HepG2 (cell line): ENCODE measurements around the gene ARMH1. TPM values are rescaled to one million over a fixed set of nuclear protein-coding genes. Genes with fewer than 3 reads are reported as not detected.

ENCODE experiments used
- ATAC-seq: fragments of 200-7000 bp; cut with Tn5 transposase; 3 replicates; pipeline ENCODE4 v1.9.1; 2020; ENCODE audit warnings: mild to moderate bottlenecking, moderate library complexity
- BruUV-seq: library from RNA; stranded (reverse); fragments of 400-500 nt; replicated peaks from 2 replicates; lab custom pipeline; 2021; lab: Mats Ljungman, UMichigan
- CTCF ChIA-PET: fragments of 300-600 bp; formaldehyde crosslinking; extraction: SDS; loops from one replicate; lab custom pipeline; 2021; ENCODE audit warnings: low total read pairs, inconsistent platforms, low intra/inter-chr PET ratio; lab: Yijun Ruan, JAX
- POLR2A ChIA-PET: fragments of 350-600 bp; sonication (Branson Sonifier 250); formaldehyde crosslinking; loops from one replicate; lab custom pipeline; 2020; ENCODE audit warnings: antibody characterized with exemption, inconsistent platforms; lab: Yijun Ruan, JAX
- DNase-seq: peaks from one replicate; pipeline ENCODE4 v3.0.0-alpha.2; 2015; ENCODE audit warnings: low spot score
- FAIRE-seq: peaks from 3 replicates; lab custom pipeline; 2011; peaks lifted over from hg19 to GRCh38; lab: Jason Lieb, UNC
- H2AFZ ChIP-seq: one replicate; pipeline ENCODE4 v1.6.1; 2011; ENCODE audit warnings: low read length, inconsistent platforms
- H3K27ac ChIP-seq: fragments of 300-600 bp; 3 replicates; pipeline ENCODE4 v1.8.0; 2011; ENCODE audit warnings: mixed run types, mild to moderate bottlenecking, mixed read lengths, low read length, inconsistent platforms; ENCODE audit not compliant: insufficient read depth; ENCODE audit errors: extremely low read length
- H3K27me3 ChIP-seq, 2 experiments: fragments of 200-600 bp in 1 of 2; 2 replicates in 1 of 2; 3 replicates in 1 of 2; pipeline versions ENCODE4 v1.6.0 to v1.8.0; 2011; ENCODE audit warnings: low read length in 2 of 2, mild to moderate bottlenecking in 2 of 2, moderate library complexity in 2 of 2, inconsistent platforms in 1 of 2; ENCODE audit not compliant: insufficient read depth in 2 of 2, control insufficient read depth in 1 of 2
- H3K36me3 ChIP-seq, 2 experiments: fragments of 200-600 bp in 1 of 2; replicated peaks in 1 of 2; 2 replicates in 1 of 2; 3 replicates in 1 of 2; pipeline versions ENCODE4 v1.5.1 to v1.8.0; 2011; ENCODE audit warnings: low read length in 2 of 2, inconsistent platforms in 1 of 2; ENCODE audit not compliant: insufficient read depth in 2 of 2, control insufficient read depth in 1 of 2
- H3K4me1 ChIP-seq: 2 replicates; pipeline ENCODE4 v1.5.1; 2012; ENCODE audit warnings: low read length, inconsistent platforms; ENCODE audit not compliant: insufficient read depth
- H3K4me2 ChIP-seq: 2 replicates; pipeline ENCODE4 v1.6.0; 2011; ENCODE audit warnings: low read depth, low read length, inconsistent platforms
- H3K4me3 ChIP-seq, 3 experiments: fragments of 200-600 bp in 1 of 3; sonication (generic), shearing (Covaris generic) in 1 of 3; replicated peaks in 1 of 3; 2 replicates each; pipeline ENCODE4 v1.5.1; 2011 to 2016; ENCODE audit warnings: low read length in 3 of 3, inconsistent platforms in 2 of 3, low read depth in 2 of 3, mild to moderate bottlenecking in 2 of 3, control low read depth in 1 of 3, mixed read lengths in 1 of 3; ENCODE audit not compliant: insufficient read depth in 1 of 3
- H3K79me2 ChIP-seq: one replicate; pipeline ENCODE4 v1.6.1; 2011; ENCODE audit warnings: low read length, inconsistent platforms; ENCODE audit not compliant: insufficient read depth
- H3K9ac ChIP-seq: 2 replicates; pipeline ENCODE4 v1.6.0; 2011; ENCODE audit warnings: mild to moderate bottlenecking, low read depth, low read length, inconsistent platforms; ENCODE audit not compliant: insufficient read depth
- H3K9me3 ChIP-seq: 2 replicates; pipeline ENCODE4 v1.5.1; 2012; ENCODE audit warnings: mild to moderate bottlenecking, low read length
- H4K20me1 ChIP-seq: 2 replicates; pipeline ENCODE4 v1.6.0; 2011; ENCODE audit warnings: inconsistent platforms, mild to moderate bottlenecking, low read length, moderate library complexity; ENCODE audit not compliant: insufficient read depth
- ATF3 ChIP-seq: sonication (generic); formaldehyde crosslinking; IDR thresholded peaks from 2 replicates; pipeline ENCODE4 v1.4.0; 2020; ENCODE audit warnings: missing genetic modification reagents
- DPF2 ChIP-seq: sonication (generic); formaldehyde crosslinking; IDR thresholded peaks from 2 replicates; pipeline ENCODE4 v1.4.0; 2020; ENCODE audit warnings: mild to moderate bottlenecking, low read depth, missing genetic modification reagents, borderline replicate concordance
- ELF4 ChIP-seq: sonication (generic); formaldehyde crosslinking; IDR thresholded peaks from 2 replicates; pipeline ENCODE4 v1.5.0; 2020; ENCODE audit warnings: missing genetic modification reagents, mild to moderate bottlenecking, moderate library complexity, borderline replicate concordance
- FOXK2 ChIP-seq: fragments of 450-650 bp; IDR thresholded peaks from 2 replicates; pipeline ENCODE4 v1.6.1; 2016
- HCFC1 ChIP-seq: fragments of 150-350 bp; IDR thresholded peaks from 2 replicates; pipeline ENCODE4 v1.6.1; 2014; ENCODE audit warnings: low read depth, low read length
- HIVEP1 ChIP-seq: sonication (generic); formaldehyde crosslinking; IDR thresholded peaks from 2 replicates; pipeline ENCODE4 v1.4.0; 2020; ENCODE audit warnings: mild to moderate bottlenecking, missing genetic modification reagents
- MYNN ChIP-seq: sonication (generic); formaldehyde crosslinking; IDR thresholded peaks from 2 replicates; pipeline ENCODE4 v1.4.0; 2020; ENCODE audit warnings: mild to moderate bottlenecking, low read depth, missing genetic modification reagents
- YEATS2 ChIP-seq: sonication (generic); formaldehyde crosslinking; IDR thresholded peaks from 2 replicates; pipeline ENCODE4 v1.4.0; 2020; ENCODE audit warnings: missing genetic modification reagents, borderline replicate concordance
- ZKSCAN8 ChIP-seq: IDR thresholded peaks from 2 replicates; pipeline ENCODE4 v1.6.1; 2016; ENCODE audit warnings: borderline replicate concordance, missing genetic modification reagents, missing compliant biosample characterization
- ZMYM4 ChIP-seq: sonication (generic); formaldehyde crosslinking; IDR thresholded peaks from 2 replicates; pipeline ENCODE4 v1.8.1; 2023; ENCODE audit warnings: mild to moderate bottlenecking, missing genetic modification reagents
- ZNF34 ChIP-seq: sonication (generic); formaldehyde crosslinking; IDR thresholded peaks from 2 replicates; pipeline ENCODE4 v1.4.0; 2020; ENCODE audit warnings: mild to moderate bottlenecking, missing genetic modification reagents, borderline replicate concordance
- WGBS: methylation state at CpG from one replicate; pipeline ENCODE4 v1.1.6; 2017; ENCODE audit warnings: low lambda C conversion rate; 5-methylcytosine and 5-hydroxymethylcytosine counted together
- in situ Hi-C: cut with HindIII; loops from 2 replicates; pipeline ENCODE4 v1.10.0; 2017; ENCODE audit warnings: low pct_unique_long_range_greater_than_20kb; ENCODE audit not compliant: extremely low pct_ligation_motif_present
- intact Hi-C: fragments of 100-400 bp; cut with micrococcal nuclease; formaldehyde crosslinking; loops from one replicate; pipeline ENCODE4 v1.10.0; 2022; ENCODE audit not compliant: unreplicated experiment
- polyA plus RNA-seq, 8 experiments: library from polyadenylated mRNA; depleted of rRNA in 3 of 8; stranded (reverse) in 7 of 8; unstranded in 1 of 8; fragments of >200 nt; fragmentation: Illumina TruSeq in 4 of 8; extraction: Trizol in 4 of 8; gene quantifications; 2 replicates each; pipeline versions ENCODE4 v1.2.1 to v1.2.3, GENCODE V29; 2011 to 2016; ENCODE audit warnings: low read depth in 4 of 8, missing spikeins in 1 of 8, mixed read lengths in 1 of 8; ENCODE audit not compliant: insufficient read depth in 1 of 8
- total RNA-seq, 5 experiments: library from RNA; depleted of rRNA; stranded (reverse); fragments of >200 nt; fragmentation: Illumina TruSeq; extraction: Trizol; gene quantifications; 2 replicates each; pipeline ENCODE4 v1.2.3, GENCODE V29; 2016; ENCODE audit warnings: low read depth in 1 of 5

ARMH1 gene
- total and polyA plus RNA-seq, 2 of the 13 experiments (the other 11 are each of a cell fraction or from before 2014, with no cell fraction given) = 0.69 TPM; not detected in 1

GRCh38 chr1:44625348-44625747, 49.2 kb upstream of the ARMH1 start:
- FAIRE-seq = no peak
- intact Hi-C loops = no loop called here
- H2AFZ ChIP-seq = no peak overlapping the region

GRCh38 chr1:44628962-44629756, 45.4 kb upstream of the ARMH1 start:
- no peak for TF ChIP-seq YEATS2 (CRISPR knock-in tag)
- no peak overlapping the region for H3K27ac ChIP-seq
- DNase-seq = no peak
- no peaks in the 10 kb centered on the region for H4K20me1 ChIP-seq
- H3K4me2 ChIP-seq = no peak overlapping the region
- no peak for FAIRE-seq
- WGBS = 77% methylated on average over 5 of the region's 5 CpGs
- no peak overlapping the region for H3K9ac ChIP-seq
- ChIA-PET CTCF (no interaction called here), POLR2A (no interaction called here)
- intact Hi-C loops (no loop called here), in situ Hi-C loops (no loop called here)
- no peak for ATAC-seq
- H3K79me2 ChIP-seq = peaks cover 17% of the 10 kb centered on the region
- peaks cover 31% of the 10 kb centered on the region for H3K4me1 ChIP-seq
- no TSS peak for BruUV-seq
- H3K4me3 ChIP-seq = no peak overlapping the region
- H3K36me3 ChIP-seq = peaks cover 7 to 13% of the 10 kb centered on the region in 2 experiments; a peak in 3 of 5 replicates
- peaks cover 0 to 9% of the 10 kb centered on the region in 2 experiments; a peak in 2 of 5 replicates for H3K27me3 ChIP-seq
- H3K9me3 ChIP-seq = no peaks in the 10 kb centered on the region
- H2AFZ ChIP-seq = no peak overlapping the region

More at GRCh38 chr1:44625348-44625747, 49.2 kb upstream of the ARMH1 start:
- in situ Hi-C loops = no loop called here
- H3K9me3 ChIP-seq = no peaks in the 10 kb centered on the region
- H3K36me3 ChIP-seq = peaks cover 0 to 7% of the 10 kb centered on the region in 2 experiments; a peak in 2 of 5 replicates
- no peak for DNase-seq
- H3K79me2 ChIP-seq = no peaks in the 10 kb centered on the region
- H3K27me3 ChIP-seq = peaks cover 0 to 13% of the 10 kb centered on the region in 2 experiments; a peak in 2 of 5 replicates
- peaks cover under 1% of the 10 kb centered on the region; the same call in 1 of the 2 replicates for H3K4me1 ChIP-seq
- no peak overlapping the region for H3K9ac ChIP-seq
- TF ChIP-seq ZKSCAN8 (CRISPR knock-in tag) = no peak
- TF ChIP-seq MYNN (CRISPR knock-in tag) = no peak
- no peak for TF ChIP-seq ZNF34
- TF ChIP-seq ZMYM4 = no peak
- no peak for TF ChIP-seq DPF2 (CRISPR knock-in tag)
- no peak for TF ChIP-seq FOXK2
- no peak for TF ChIP-seq HCFC1
- no peak for TF ChIP-seq ATF3
- no peak for TF ChIP-seq HIVEP1 (CRISPR knock-in tag)
- TF ChIP-seq ELF4 (CRISPR knock-in tag) = no peak
- TF ChIP-seq, all 625 proteins: peak for 0
- no peak overlapping the region for H3K4me3 ChIP-seq
- ATAC-seq = no peak
- ChIA-PET CTCF (no interaction called here), POLR2A (no interaction called here)
- H3K4me2 ChIP-seq = no peak overlapping the region
- H3K27ac ChIP-seq = no peak overlapping the region
- BruUV-seq = no TSS peak
- WGBS = 75% methylated on average over 4 of the region's 7 CpGs
- no peaks in the 10 kb centered on the region for H4K20me1 ChIP-seq
